ENCODE measurements around the gene TMEM250.
A peak's percentile ranks its signal among the peaks of the same experiment; 100 is the strongest.

Gene TMEM250

GRCh38 chr9:136091582-136092352 is 26.9 kb downstream of the TMEM250 start:
- in situ Hi-C loops (cut with HindIII; ENCODE audit: low sequenced_read_pairs): no loop called here
- no peak for DNase-seq (ENCODE audit: low read depth, low spot score)
- no peak for TF ChIP-seq CTCF (IDR thresholded peaks at IDR 0.05; ENCODE audit: low read depth, low read length)
- H3K4me3 ChIP-seq (ENCODE audit: low read depth, low read length): no peak overlapping the region

- TF ChIP-seq CTCF (IDR thresholded peaks at IDR 0.05; ENCODE audit: low read depth, low read length): no peak
- peak; percentile 33 for DNase-seq (ENCODE audit: low read depth, low spot score)
- H3K4me3 ChIP-seq (ENCODE audit: low read depth, low read length): no peak overlapping the region
- in situ Hi-C loops (cut with HindIII; ENCODE audit: low sequenced_read_pairs): no loop called here
Observed at GRCh38 chr9:136090768-136091581, 27.7 kb downstream of the TMEM250 start.

- in situ Hi-C loops (cut with HindIII; ENCODE audit: low sequenced_read_pairs): no loop called here
- no peak overlapping the region for H3K4me3 ChIP-seq (ENCODE audit: low read depth, low read length)
- no peak for TF ChIP-seq CTCF (IDR thresholded peaks at IDR 0.05; ENCODE audit: low read depth, low read length)
- no peak for DNase-seq (ENCODE audit: low read depth, low spot score)
Observed at GRCh38 chr9:136090056-136090735, 28.5 kb downstream of the TMEM250 start.

- in situ Hi-C loops (cut with HindIII; ENCODE audit: low sequenced_read_pairs): no loop called here
- DNase-seq (ENCODE audit: low read depth, low spot score): peak; percentile 55
- TF ChIP-seq CTCF (IDR thresholded peaks at IDR 0.05; ENCODE audit: low read depth, low read length): peak; percentile 35
- no peak overlapping the region for H3K4me3 ChIP-seq (ENCODE audit: low read depth, low read length)
Observed at GRCh38 chr9:136089697-136090045, 29.0 kb downstream of the TMEM250 start.

- no peak overlapping the region for H3K4me3 ChIP-seq (ENCODE audit: low read depth, low read length)
- in situ Hi-C loops (cut with HindIII; ENCODE audit: low sequenced_read_pairs): no loop called here
- no peak for DNase-seq (ENCODE audit: low read depth, low spot score)
- TF ChIP-seq CTCF (IDR thresholded peaks at IDR 0.05; ENCODE audit: low read depth, low read length): no peak
Observed at GRCh38 chr9:136088939-136089696, 29.6 kb downstream of the TMEM250 start.

- TF ChIP-seq CTCF (IDR thresholded peaks at IDR 0.05; ENCODE audit: low read depth, low read length): no peak
- H3K4me3 ChIP-seq (ENCODE audit: low read depth, low read length): no peak overlapping the region
- no peak for DNase-seq (ENCODE audit: low read depth, low spot score)
- in situ Hi-C loops (cut with HindIII; ENCODE audit: low sequenced_read_pairs): no loop called here
Observed at GRCh38 chr9:136088481-136088938, 30.2 kb downstream of the TMEM250 start.

All from astrocyte of the spinal cord (primary cell).